AG09319 (cell line): Measurements from ENCODE around the gene ST13.
A peak's percentile ranks its signal among the peaks of the same experiment; 100 is the strongest.

Experiments
- DNase-seq: peaks from one replicate; pipeline ENCODE4 v3.0.0-alpha.2; 2010; ENCODE audit warnings: low read depth; ENCODE audit errors: extremely low read depth
- CTCF ChIP-seq: IDR thresholded peaks from 2 replicates; pipeline ENCODE4 v1.5.1; 2011; ENCODE audit warnings: low read depth, mild to moderate bottlenecking, inconsistent platforms, low read length, moderate library complexity

The ST13 gene

GRCh38 chr22:40818747-40819598 is 37.5 kb downstream of the ST13 start, which contains the start of gene SLC25A17:
Gene SLC25A17 (minus strand): TSS chr22:40819346. CDS start chr22:40819248, 98 bp downstream.
- peak; percentile 52 for TF ChIP-seq CTCF
- DNase-seq = peak; percentile 30

GRCh38 chr22:40818192-40818746 is 38.2 kb downstream of the ST13 start:
- DNase-seq = no peak

GRCh38 chr22:40817737-40818136 is 38.7 kb downstream of the ST13 start:
- no peak for TF ChIP-seq CTCF
- DNase-seq = no peak

More at GRCh38 chr22:40818192-40818746, 38.2 kb downstream of the ST13 start:
- no peak for TF ChIP-seq CTCF

GRCh38 chr22:40813912-40814315 is 42.5 kb downstream of the ST13 start:
- DNase-seq = no peak
- no peak for TF ChIP-seq CTCF

- no peak for DNase-seq
- TF ChIP-seq CTCF = no peak
Observed at GRCh38 chr22:40808018-40808841, 48.2 kb downstream of the ST13 start.

- DNase-seq = no peak
- TF ChIP-seq CTCF = no peak
Observed at GRCh38 chr22:40806711-40807110, 49.7 kb downstream of the ST13 start.
